K562 (cell line): ENCODE measurements around the gene PRKCG. TPM values are rescaled to one million over a fixed set of nuclear protein-coding genes. Genes with fewer than 3 reads are reported as not detected.

Experiments used
- ATAC-seq: fragments of 200-7000 bp; cut with Tn5 transposase; 3 replicates; pipeline ENCODE4 v1.9.1; 2020; ENCODE audit warnings: moderate library complexity
- BruUV-seq: library from RNA; stranded (reverse); fragments of 400-500 nt; replicated peaks from 2 replicates; lab custom pipeline; 2021; lab: Mats Ljungman, UMichigan
- CTCF ChIA-PET: fragments of 300-600 bp; formaldehyde crosslinking; extraction: SDS; loops from one replicate; lab custom pipeline; 2021; ENCODE audit warnings: low intra/inter-chr PET ratio; lab: Yijun Ruan, JAX
- POLR2A ChIA-PET: fragments of 300-600, 350-650 bp; sonication (Branson Sonifier 250); formaldehyde crosslinking; extraction: SDS; loops from one replicate; lab custom pipeline; 2021; ENCODE audit warnings: antibody characterized with exemption, inconsistent platforms; lab: Yijun Ruan, JAX
- DNase-seq, 4 experiments: peaks; one replicate each; pipeline versions ENCODE4 v3.0.0 to v3.0.0-alpha.2; 2011 to 2018; ENCODE audit warnings: low spot score in 3 of 4, mixed read lengths in 3 of 4; ENCODE audit errors: extremely low read depth in 1 of 4
- FAIRE-seq: peaks from 2 replicates; lab custom pipeline; 2011; peaks lifted over from hg19 to GRCh38; lab: Jason Lieb, UNC
- H2AFZ ChIP-seq: 2 replicates; pipeline ENCODE4 v1.6.0; 2011; ENCODE audit warnings: low read depth, low read length, control low read depth, inconsistent platforms
- H3K27ac ChIP-seq: fragments of 200-600 bp; 3 replicates; pipeline ENCODE4 v1.8.0; 2011; ENCODE audit warnings: low read depth, mild to moderate bottlenecking, control low read depth, inconsistent platforms, low read length, moderate library complexity, mixed read lengths; ENCODE audit errors: extremely low read depth
- H3K27me3 ChIP-seq, 2 experiments: fragments of 300-600 bp in 1 of 2; 2 replicates in 1 of 2; 3 replicates in 1 of 2; pipeline versions ENCODE4 v1.6.0 to v1.8.0; 2011; ENCODE audit warnings: inconsistent platforms in 2 of 2, low read length in 2 of 2, mild to moderate bottlenecking in 1 of 2, mixed read lengths in 1 of 2, moderate library complexity in 1 of 2; ENCODE audit not compliant: control insufficient read depth in 2 of 2, insufficient read depth in 2 of 2
- H3K36me3 ChIP-seq: fragments of 300-600 bp; 3 replicates; pipeline ENCODE4 v1.8.0; 2011; ENCODE audit warnings: mild to moderate bottlenecking, low read length, inconsistent platforms; ENCODE audit not compliant: control insufficient read depth, insufficient read depth
- H3K4me1 ChIP-seq, 2 experiments: fragments of 200-600 bp in 1 of 2; replicated peaks in 1 of 2; 2 replicates in 1 of 2; 3 replicates in 1 of 2; pipeline versions ENCODE4 v1.5.1 to v1.8.0; 2011; ENCODE audit warnings: inconsistent platforms in 2 of 2, low read length in 2 of 2, mild to moderate bottlenecking in 1 of 2, mixed read lengths in 1 of 2, moderate library complexity in 1 of 2; ENCODE audit not compliant: control insufficient read depth in 2 of 2, insufficient read depth in 2 of 2
- H3K4me2 ChIP-seq: 2 replicates; pipeline ENCODE4 v1.6.1; 2011; ENCODE audit warnings: low read length, control low read depth, inconsistent platforms, mixed read lengths; ENCODE audit not compliant: insufficient read depth
- H3K4me3 ChIP-seq: fragments of 200-600 bp; sonication (generic), shearing (Covaris generic); 2 replicates; pipeline ENCODE4 v1.5.1; 2016; ENCODE audit warnings: control low read depth, inconsistent platforms
- H3K79me2 ChIP-seq: fragments of 200-600 bp; 3 replicates; pipeline ENCODE4 v1.8.0; 2011; ENCODE audit warnings: low read length, inconsistent platforms; ENCODE audit not compliant: control insufficient read depth, insufficient read depth
- H3K9ac ChIP-seq, 2 experiments: 2 replicates each; pipeline versions ENCODE4 v1.6.0 to v1.6.1; 2011; ENCODE audit warnings: low read depth in 2 of 2, low read length in 2 of 2, control low read depth in 1 of 2, inconsistent platforms in 1 of 2, mild to moderate bottlenecking in 1 of 2, mixed read lengths in 1 of 2; ENCODE audit not compliant: insufficient read depth in 1 of 2
- H3K9me1 ChIP-seq: one replicate; pipeline ENCODE4 v1.6.0; 2011; ENCODE audit warnings: inconsistent platforms, mild to moderate bottlenecking, low read length, moderate library complexity; ENCODE audit not compliant: control insufficient read depth, insufficient read depth
- H3K9me3 ChIP-seq: replicated peaks from 2 replicates; pipeline ENCODE4 v1.5.1; 2011; ENCODE audit warnings: low read depth, low read length, inconsistent platforms; ENCODE audit not compliant: control insufficient read depth, insufficient read depth
- H4K20me1 ChIP-seq: replicated peaks from 2 replicates; pipeline ENCODE4 v1.6.1; 2011; ENCODE audit warnings: low read length, inconsistent platforms, mixed read lengths; ENCODE audit not compliant: control insufficient read depth, insufficient read depth
- EP300 ChIP-seq: IDR thresholded peaks from 2 replicates; pipeline ENCODE4 v1.6.1; 2012; ENCODE audit warnings: low read length, improper control_type of control experiment
- FOXJ2 ChIP-seq: fragments of 200-800 bp; sonication (Bioruptor generic); IDR thresholded peaks from 2 replicates; pipeline ENCODE4 v1.6.1; 2016; ENCODE audit warnings: missing genetic modification characterization, missing compliant biosample characterization
- KAT8 ChIP-seq: fragments of 450-650 bp; IDR thresholded peaks from 2 replicates; pipeline ENCODE4 v1.6.1; 2016; ENCODE audit warnings: low read depth, mild to moderate bottlenecking
- LARP7 ChIP-seq: fragments of 450-650 bp; IDR thresholded peaks from 2 replicates; pipeline ENCODE4 v1.6.1; 2016
- NUFIP1 ChIP-seq: fragments of 450-650 bp; IDR thresholded peaks from 2 replicates; pipeline ENCODE4 v1.6.1; 2018; ENCODE audit not compliant: partially characterized antibody
- SMAD2 ChIP-seq: fragments of 150-350 bp; IDR thresholded peaks from 2 replicates; pipeline ENCODE4 v1.6.1; 2014; ENCODE audit warnings: low read depth, mild to moderate bottlenecking, low read length
- SMARCC2 ChIP-seq: fragments of 450-650 bp; IDR thresholded peaks from 2 replicates; pipeline ENCODE4 v1.6.1; 2017; ENCODE audit warnings: antibody characterized with exemption, moderate library complexity, mild to moderate bottlenecking, low read depth
- TGIF2 ChIP-seq: sonication (generic); formaldehyde crosslinking; IDR thresholded peaks from 2 replicates; pipeline ENCODE4 v1.8.1; 2022; ENCODE audit warnings: mild to moderate bottlenecking, missing genetic modification reagents, moderate library complexity
- ZNF140 ChIP-seq: fragments of 250-450 bp; sonication (Bioruptor Pico); IDR thresholded peaks from 2 replicates; pipeline ENCODE4 v1.8.0; 2021; ENCODE audit warnings: moderate library complexity, mild to moderate bottlenecking, inconsistent platforms
- ZNF217 ChIP-seq: sonication (generic); formaldehyde crosslinking; IDR thresholded peaks from 2 replicates; pipeline ENCODE4 v1.8.0; 2022; ENCODE audit warnings: mild to moderate bottlenecking, missing genetic modification reagents
- ZNF232 ChIP-seq: sonication (generic); formaldehyde crosslinking; IDR thresholded peaks from 2 replicates; pipeline ENCODE4 v1.8.0; 2022; ENCODE audit warnings: mild to moderate bottlenecking, missing genetic modification reagents
- WGBS: fragments of 100-300 bp; shearing (Covaris generic); methylation state at CpG from one replicate; pipeline ENCODE4 v1.1.6; 2016; ENCODE audit warnings: low coverage, mixed read lengths; ENCODE audit not compliant: insufficient coverage; ENCODE audit errors: missing lambda C conversion rate; 5-methylcytosine and 5-hydroxymethylcytosine counted together
- in situ Hi-C: fragments of 300-500 bp; cut with MboI; formaldehyde crosslinking; loops from 4 replicates; pipeline ENCODE4 v1.15.0; 2018; ENCODE audit warnings: inconsistent platforms, mixed read lengths
- intact Hi-C: fragments of 100-400 bp; cut with micrococcal nuclease; formaldehyde crosslinking; loops from 2 replicates; pipeline ENCODE4 v1.14.2; 2022
- polyA plus RNA-seq, 8 experiments: library from polyadenylated mRNA; depleted of rRNA in 4 of 8; stranded (reverse) in 5 of 8; unstranded in 3 of 8; fragments of >200 nt; fragmentation: Nextera tagmentation in 2 of 8; fragmentation: Illumina TruSeq in 1 of 8; extraction: Ambion mirVana in 2 of 8; extraction: Trizol in 1 of 8; gene quantifications; 2 replicates each; pipeline versions ENCODE4 v1.2.1 to v1.2.3, GENCODE V29; 2011 to 2014; ENCODE audit warnings: inconsistent platforms in 1 of 8, missing spikeins in 1 of 8
- total RNA-seq, 7 experiments: library from RNA; depleted of rRNA in 6 of 7; stranded (reverse); fragments of >200 nt in 6 of 7; fragmentation: Illumina TruSeq in 2 of 7; extraction: Trizol in 2 of 7; gene quantifications; 2 replicates each; pipeline versions ENCODE4 v1.2.1 to v1.2.3, GENCODE V29; 2011 to 2021; ENCODE audit warnings: low replicate concordance in 1 of 7
- TF ChIP-seq, protein P1 (sequence below): IDR thresholded peaks from 2 replicates; pipeline ENCODE4 v1.6.1; 2012; ENCODE audit warnings: low read depth, low read length, improper control_type of control experiment, borderline replicate concordance
- TF ChIP-seq, protein P2 (sequence below), 2 experiments: fragments of 150-350 bp in 1 of 2; IDR thresholded peaks; 2 replicates each; pipeline ENCODE4 v1.6.1; 2012 to 2016; ENCODE audit warnings: low read depth in 2 of 2, low read length in 2 of 2, mild to moderate bottlenecking in 1 of 2, moderate library complexity in 1 of 2
- TF ChIP-seq, protein P3 (sequence below): fragments of 450-650 bp; IDR thresholded peaks from 2 replicates; pipeline ENCODE4 v1.7.1; 2018; ENCODE audit warnings: mild to moderate bottlenecking, low read depth; ENCODE audit not compliant: partially characterized antibody

Gene PRKCG
- total and polyA plus RNA-seq, 9 of the 15 experiments (the other 6 are each of a cell fraction or from before 2014, with no cell fraction given), result not detected

DNA sequence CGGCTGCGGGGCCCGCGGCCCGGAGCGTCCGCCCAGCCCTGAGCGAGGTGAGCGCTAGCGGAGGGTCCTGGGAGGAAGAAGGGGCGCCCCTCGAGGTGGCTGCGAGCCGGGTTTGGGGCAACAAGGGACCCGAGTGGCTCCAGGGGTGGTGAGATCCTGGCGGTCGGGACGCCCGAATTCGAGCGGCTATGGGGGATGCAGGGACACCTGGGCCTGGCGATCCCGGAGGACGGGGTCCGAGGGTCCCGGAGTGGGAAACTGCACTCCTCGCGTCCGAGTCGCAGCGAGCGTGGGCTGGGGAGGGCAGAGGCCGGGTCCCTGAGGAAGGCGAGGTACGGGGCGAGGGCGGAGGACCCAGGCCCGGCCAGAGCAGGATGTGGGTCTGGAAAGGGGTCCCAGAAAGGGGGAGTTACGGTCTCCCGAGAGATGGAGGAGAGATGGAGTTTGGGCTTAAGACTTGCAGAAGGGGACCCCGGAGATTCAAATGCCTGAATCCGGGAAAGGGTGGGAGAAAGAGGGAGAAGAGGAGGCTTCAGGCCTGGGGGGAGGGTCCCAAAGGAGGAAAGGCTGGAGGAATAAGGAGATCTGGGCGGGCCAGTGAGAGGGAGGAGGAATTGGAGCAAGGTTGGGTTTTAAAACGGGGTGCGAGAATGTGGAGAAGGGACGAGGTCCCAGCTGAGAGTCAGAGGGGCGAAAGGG is 27.6 kb downstream of the PRKCG start:
- no peak overlapping the region for H3K4me3 ChIP-seq
- no peak overlapping the region for H3K4me2 ChIP-seq
- FAIRE-seq, result no peak
- peaks cover 10% of the 10 kb centered on the region for H4K20me1 ChIP-seq
- peaks cover 0 to 27% of the 10 kb centered on the region in 2 experiments; a peak in 2 of 5 replicates for H3K4me1 ChIP-seq
- no peak for DNase-seq
- peaks cover 3% of the 10 kb centered on the region for H3K9me1 ChIP-seq
- ATAC-seq, result no peak
- 11% methylated on average over 13 of the region's 47 CpGs for WGBS
- H3K9ac ChIP-seq, result no peak overlapping the region
- no TSS peak for BruUV-seq
- CTCF ChIA-PET, result no interaction called here
- H3K27me3 ChIP-seq, result peaks cover 13 to 51% of the 10 kb centered on the region in 2 experiments; a peak in 3 of 5 replicates
- H3K27ac ChIP-seq, result no peak overlapping the region
- H2AFZ ChIP-seq, result no peak overlapping the region
- H3K79me2 ChIP-seq, result no peaks in the 10 kb centered on the region
- intact Hi-C loops (loop anchor here (5.0 to 10.0 kb wide), 2 partner anchors 55 to 113 kb away; no protein-coding TSS in a partner anchor), in situ Hi-C loops (no loop called here)
- no peaks in the 10 kb centered on the region for H3K9me3 ChIP-seq
- no peaks in the 10 kb centered on the region for H3K36me3 ChIP-seq
- POLR2A ChIA-PET, result no interaction called here
- TF ChIP-seq KAT8 (no peak), EP300 (no peak), SMAD2 (no peak), LARP7 (no peak), ZNF217 (no peak), NUFIP1 (no peak), ZNF232 (CRISPR knock-in tag) (no peak), SMARCC2 (no peak), ZNF140 (no peak), TGIF2 (CRISPR knock-in tag) (no peak), FOXJ2 (tag) (no peak)
- TF ChIP-seq, protein P1, sequence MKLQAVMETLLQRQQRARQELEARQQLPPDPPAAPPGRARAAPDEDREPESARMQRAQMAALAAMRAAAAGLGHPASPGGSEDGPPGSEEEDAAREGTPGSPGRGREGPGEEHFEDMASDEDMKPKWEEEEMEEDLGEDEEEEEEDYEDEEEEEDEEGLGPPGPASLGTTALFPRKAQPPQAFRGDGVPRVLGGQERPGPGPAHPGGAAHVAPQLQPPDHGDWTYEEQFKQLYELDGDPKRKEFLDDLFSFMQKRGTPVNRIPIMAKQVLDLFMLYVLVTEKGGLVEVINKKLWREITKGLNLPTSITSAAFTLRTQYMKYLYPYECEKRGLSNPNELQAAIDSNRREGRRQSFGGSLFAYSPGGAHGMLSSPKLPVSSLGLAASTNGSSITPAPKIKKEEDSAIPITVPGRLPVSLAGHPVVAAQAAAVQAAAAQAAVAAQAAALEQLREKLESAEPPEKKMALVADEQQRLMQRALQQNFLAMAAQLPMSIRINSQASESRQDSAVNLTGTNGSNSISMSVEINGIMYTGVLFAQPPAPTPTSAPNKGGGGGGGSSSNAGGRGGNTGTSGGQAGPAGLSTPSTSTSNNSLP, result no peak
- TF ChIP-seq, protein P2, sequence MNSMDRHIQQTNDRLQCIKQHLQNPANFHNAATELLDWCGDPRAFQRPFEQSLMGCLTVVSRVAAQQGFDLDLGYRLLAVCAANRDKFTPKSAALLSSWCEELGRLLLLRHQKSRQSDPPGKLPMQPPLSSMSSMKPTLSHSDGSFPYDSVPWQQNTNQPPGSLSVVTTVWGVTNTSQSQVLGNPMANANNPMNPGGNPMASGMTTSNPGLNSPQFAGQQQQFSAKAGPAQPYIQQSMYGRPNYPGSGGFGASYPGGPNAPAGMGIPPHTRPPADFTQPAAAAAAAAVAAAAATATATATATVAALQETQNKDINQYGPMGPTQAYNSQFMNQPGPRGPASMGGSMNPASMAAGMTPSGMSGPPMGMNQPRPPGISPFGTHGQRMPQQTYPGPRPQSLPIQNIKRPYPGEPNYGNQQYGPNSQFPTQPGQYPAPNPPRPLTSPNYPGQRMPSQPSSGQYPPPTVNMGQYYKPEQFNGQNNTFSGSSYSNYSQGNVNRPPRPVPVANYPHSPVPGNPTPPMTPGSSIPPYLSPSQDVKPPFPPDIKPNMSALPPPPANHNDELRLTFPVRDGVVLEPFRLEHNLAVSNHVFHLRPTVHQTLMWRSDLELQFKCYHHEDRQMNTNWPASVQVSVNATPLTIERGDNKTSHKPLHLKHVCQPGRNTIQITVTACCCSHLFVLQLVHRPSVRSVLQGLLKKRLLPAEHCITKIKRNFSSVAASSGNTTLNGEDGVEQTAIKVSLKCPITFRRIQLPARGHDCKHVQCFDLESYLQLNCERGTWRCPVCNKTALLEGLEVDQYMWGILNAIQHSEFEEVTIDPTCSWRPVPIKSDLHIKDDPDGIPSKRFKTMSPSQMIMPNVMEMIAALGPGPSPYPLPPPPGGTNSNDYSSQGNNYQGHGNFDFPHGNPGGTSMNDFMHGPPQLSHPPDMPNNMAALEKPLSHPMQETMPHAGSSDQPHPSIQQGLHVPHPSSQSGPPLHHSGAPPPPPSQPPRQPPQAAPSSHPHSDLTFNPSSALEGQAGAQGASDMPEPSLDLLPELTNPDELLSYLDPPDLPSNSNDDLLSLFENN (IDR thresholded peaks at IDR 0.05; ENCODE audit: low read depth in 2 of 2, low read length in 2 of 2), result no peak
- TF ChIP-seq, protein P3, sequence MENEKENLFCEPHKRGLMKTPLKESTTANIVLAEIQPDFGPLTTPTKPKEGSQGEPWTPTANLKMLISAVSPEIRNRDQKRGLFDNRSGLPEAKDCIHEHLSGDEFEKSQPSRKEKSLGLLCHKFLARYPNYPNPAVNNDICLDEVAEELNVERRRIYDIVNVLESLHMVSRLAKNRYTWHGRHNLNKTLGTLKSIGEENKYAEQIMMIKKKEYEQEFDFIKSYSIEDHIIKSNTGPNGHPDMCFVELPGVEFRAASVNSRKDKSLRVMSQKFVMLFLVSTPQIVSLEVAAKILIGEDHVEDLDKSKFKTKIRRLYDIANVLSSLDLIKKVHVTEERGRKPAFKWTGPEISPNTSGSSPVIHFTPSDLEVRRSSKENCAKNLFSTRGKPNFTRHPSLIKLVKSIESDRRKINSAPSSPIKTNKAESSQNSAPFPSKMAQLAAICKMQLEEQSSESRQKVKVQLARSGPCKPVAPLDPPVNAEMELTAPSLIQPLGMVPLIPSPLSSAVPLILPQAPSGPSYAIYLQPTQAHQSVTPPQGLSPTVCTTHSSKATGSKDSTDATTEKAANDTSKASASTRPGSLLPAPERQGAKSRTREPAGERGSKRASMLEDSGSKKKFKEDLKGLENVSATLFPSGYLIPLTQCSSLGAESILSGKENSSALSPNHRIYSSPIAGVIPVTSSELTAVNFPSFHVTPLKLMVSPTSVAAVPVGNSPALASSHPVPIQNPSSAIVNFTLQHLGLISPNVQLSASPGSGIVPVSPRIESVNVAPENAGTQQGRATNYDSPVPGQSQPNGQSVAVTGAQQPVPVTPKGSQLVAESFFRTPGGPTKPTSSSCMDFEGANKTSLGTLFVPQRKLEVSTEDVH, result no peak
